Trophoblast cell (in vitro differentiated cells and primary cell): Measurements from ENCODE around the gene ADAMTSL1.

Experiments used
- DNase-seq, 2 donors: peaks; one replicate each; pipeline ENCODE4 v3.0.0-alpha.2; 2016
- H2AFZ ChIP-seq: 2 replicates; pipeline ENCODE4 v1.6.1; 2013; ENCODE audit warnings: low read length, moderate library complexity, mild to moderate bottlenecking; ENCODE audit not compliant: insufficient read depth, poor library complexity
- H2AK5ac ChIP-seq: 2 replicates; pipeline ENCODE4 v1.6.1; 2013; ENCODE audit warnings: mild to moderate bottlenecking, low read length
- H2BK120ac ChIP-seq: 2 replicates; pipeline ENCODE4 v1.6.1; 2013; ENCODE audit warnings: low read length, mild to moderate bottlenecking, moderate library complexity; ENCODE audit not compliant: insufficient read depth, poor library complexity
- H2BK12ac ChIP-seq: 2 replicates; pipeline ENCODE4 v1.6.1; 2013; ENCODE audit warnings: mild to moderate bottlenecking, low read length, moderate library complexity
- H2BK5ac ChIP-seq: 2 replicates; pipeline ENCODE4 v1.6.1; 2013; ENCODE audit warnings: low read length, low read depth, moderate library complexity, mild to moderate bottlenecking; ENCODE audit not compliant: poor library complexity
- H3K14ac ChIP-seq: 2 replicates; pipeline ENCODE4 v1.6.1; 2013; ENCODE audit warnings: mild to moderate bottlenecking, low read length
- H3K18ac ChIP-seq: 2 replicates; pipeline ENCODE4 v1.6.1; 2013; ENCODE audit warnings: mild to moderate bottlenecking, low read length
- H3K23ac ChIP-seq: 2 replicates; pipeline ENCODE4 v1.6.1; 2013; ENCODE audit warnings: low read length
- H3K27ac ChIP-seq: 2 replicates; pipeline ENCODE4 v1.5.1; 2013; ENCODE audit warnings: low read depth, mild to moderate bottlenecking, inconsistent platforms, low read length, moderate library complexity
- H3K27me3 ChIP-seq: 2 replicates; pipeline ENCODE4 v1.6.1; 2013; ENCODE audit warnings: inconsistent platforms, mild to moderate bottlenecking, low read length, moderate library complexity; ENCODE audit not compliant: insufficient read depth
- H3K36me3 ChIP-seq, 2 experiments: 1 replicate in 1 of 2; 2 replicates in 1 of 2; pipeline ENCODE4 v1.6.1; 2013; ENCODE audit warnings: low read length in 2 of 2, mild to moderate bottlenecking in 2 of 2, moderate library complexity in 1 of 2; ENCODE audit not compliant: insufficient read depth in 2 of 2, control insufficient read depth in 1 of 2
- H3K4ac ChIP-seq: 2 replicates; pipeline ENCODE4 v1.6.1; 2013; ENCODE audit warnings: low read depth, mild to moderate bottlenecking, low read length, moderate library complexity
- H3K4me1 ChIP-seq, 2 experiments: 1 replicate in 1 of 2; 2 replicates in 1 of 2; pipeline ENCODE4 v1.6.1; 2013; ENCODE audit warnings: low read length in 2 of 2, mild to moderate bottlenecking in 2 of 2, moderate library complexity in 1 of 2; ENCODE audit not compliant: insufficient read depth in 2 of 2, control insufficient read depth in 1 of 2
- H3K4me2 ChIP-seq: 2 replicates; pipeline ENCODE4 v1.6.1; 2013; ENCODE audit warnings: inconsistent platforms, mild to moderate bottlenecking, low read length, moderate library complexity
- H3K4me3 ChIP-seq: 2 replicates; pipeline ENCODE4 v1.5.1; 2013; ENCODE audit warnings: mild to moderate bottlenecking, low read depth, low read length, inconsistent platforms
- H3K79me1 ChIP-seq: one replicate; pipeline ENCODE4 v1.6.1; 2013; ENCODE audit warnings: low read length
- H3K79me2 ChIP-seq: 2 replicates; pipeline ENCODE4 v1.6.1; 2013; ENCODE audit warnings: low read length, mild to moderate bottlenecking; ENCODE audit not compliant: control insufficient read depth, insufficient read depth, poor library complexity
- H3K9ac ChIP-seq: 2 replicates; pipeline ENCODE4 v1.6.1; 2013; ENCODE audit warnings: mild to moderate bottlenecking, low read length
- H3K9me3 ChIP-seq: 2 replicates; pipeline ENCODE4 v1.6.1; 2013; ENCODE audit warnings: low read depth, mild to moderate bottlenecking, control low read depth, inconsistent platforms, low read length; ENCODE audit not compliant: insufficient read depth
- H4K12ac ChIP-seq: 2 replicates; pipeline ENCODE4 v1.6.1; 2013; ENCODE audit warnings: low read depth, mild to moderate bottlenecking, low read length, moderate library complexity
- H4K8ac ChIP-seq: 2 replicates; pipeline ENCODE4 v1.6.1; 2013; ENCODE audit warnings: low read depth, mild to moderate bottlenecking, low read length, moderate library complexity
- H4K91ac ChIP-seq: one replicate; pipeline ENCODE4 v1.6.1; 2013; ENCODE audit warnings: low read depth, mild to moderate bottlenecking, low read length, moderate library complexity
- WGBS: extraction: QIAGEN DNeasy Blood & Tissue Kit; methylation state at CpG from one replicate; pipeline ENCODE4 v1.1.7; 2013; ENCODE audit warnings: missing lambda C conversion rate; ENCODE audit not compliant: insufficient read length, insufficient coverage; ENCODE audit errors: extremely low coverage; 5-methylcytosine and 5-hydroxymethylcytosine counted together

Gene ADAMTSL1

DNA sequence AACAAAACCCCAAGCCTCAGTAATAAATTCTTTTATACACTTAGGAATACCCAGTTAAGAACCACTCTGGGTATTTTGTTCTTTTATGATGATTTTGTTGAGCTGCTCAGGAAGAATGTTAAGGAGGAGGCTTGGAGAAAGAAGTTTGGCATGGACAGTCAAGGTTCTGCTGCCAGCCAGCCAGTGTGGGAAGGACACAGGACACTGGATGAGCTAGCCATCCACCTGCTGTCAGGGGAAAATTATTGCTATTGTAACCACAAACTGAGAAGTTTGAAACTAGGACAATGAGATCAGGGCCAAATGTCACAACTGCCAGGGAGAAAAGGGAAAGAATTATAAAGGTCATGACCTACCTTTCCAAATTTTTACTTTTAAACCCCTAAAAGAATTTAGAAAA, 25.9 kb upstream of the ADAMTSL1 start:
- Histone ChIP-seq H3K9ac (no peak overlapping the region), H3K4ac (no peak overlapping the region), H2BK5ac (no peak overlapping the region), H3K36me3 (no peaks in the 10 kb centered on the region), H4K8ac (no peak overlapping the region), H4K91ac (no peak overlapping the region), H3K4me1 (no peaks in the 10 kb centered on the region), H3K14ac (no peak overlapping the region), H2AFZ (no peak overlapping the region), H3K23ac (no peak overlapping the region), H3K79me1 (no peaks in the 10 kb centered on the region), H3K27me3 (no peaks in the 10 kb centered on the region), H2BK12ac (no peak overlapping the region), H2BK120ac (no peak overlapping the region), H3K18ac (no peak overlapping the region), H4K12ac (no peak overlapping the region), H3K79me2 (no peaks in the 10 kb centered on the region), H3K4me3 (no peak overlapping the region), H3K4me2 (no peak overlapping the region), H2AK5ac (no peak overlapping the region), H3K27ac (no peak overlapping the region), H3K9me3 (no peaks in the 10 kb centered on the region)
- no peak for DNase-seq

DNA sequence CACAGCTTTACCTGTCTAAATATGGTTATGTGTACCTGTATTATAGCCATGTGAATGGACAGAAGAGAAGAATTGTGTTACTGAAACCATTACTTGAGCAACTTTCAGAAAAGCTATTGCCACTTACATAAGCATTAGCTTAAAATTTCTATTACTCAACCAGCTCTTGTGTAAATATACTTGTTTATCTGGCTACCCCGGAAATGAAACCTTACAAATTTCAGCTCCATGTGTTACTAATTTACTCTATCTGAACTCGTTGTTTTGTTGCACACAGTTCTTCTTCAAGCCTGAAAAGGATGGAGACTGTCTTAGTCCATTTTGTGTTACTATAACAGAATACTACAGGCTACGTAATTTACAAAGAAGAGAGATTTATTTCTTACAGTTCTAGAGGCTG, 22.5 kb upstream of the ADAMTSL1 start:
- Histone ChIP-seq H3K18ac (no peak overlapping the region), H3K27me3 (no peaks in the 10 kb centered on the region), H3K4me2 (no peak overlapping the region), H3K79me2 (no peaks in the 10 kb centered on the region), H3K14ac (no peak overlapping the region), H3K4ac (no peak overlapping the region), H3K9ac (no peak overlapping the region), H3K36me3 (no peaks in the 10 kb centered on the region), H3K27ac (no peak overlapping the region), H3K4me3 (no peak overlapping the region), H2AK5ac (no peak overlapping the region), H4K91ac (no peak overlapping the region), H3K23ac (no peak overlapping the region), H3K9me3 (no peaks in the 10 kb centered on the region), H2AFZ (no peak overlapping the region), H2BK5ac (no peak overlapping the region), H2BK120ac (no peak overlapping the region), H4K12ac (no peak overlapping the region), H2BK12ac (no peak overlapping the region), H4K8ac (no peak overlapping the region), H3K4me1 (no peaks in the 10 kb centered on the region), H3K79me1 (no peaks in the 10 kb centered on the region)
- DNase-seq = no peak
- no CpG with 5 or more reads among the region's 3 CpGs for WGBS

DNA sequence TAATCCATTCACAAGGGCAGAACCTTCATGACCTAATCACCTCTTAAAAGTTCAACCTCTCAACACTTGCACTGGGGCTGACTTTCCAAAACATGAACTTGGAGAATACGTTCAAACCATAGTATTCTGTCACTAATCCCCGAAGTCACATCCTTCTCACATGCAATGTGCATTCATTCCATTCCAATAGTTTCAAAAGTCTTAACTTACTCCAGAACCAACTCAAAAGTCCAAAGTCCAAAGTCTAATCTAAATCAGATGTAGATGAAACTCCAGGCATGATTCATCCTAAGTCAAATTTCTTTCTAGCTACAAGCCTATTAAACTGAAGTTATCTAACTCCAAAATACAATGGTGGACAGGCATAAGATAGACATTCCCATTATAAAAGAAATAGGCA, 21.7 kb upstream of the ADAMTSL1 start:
- Histone ChIP-seq H3K4me1 (no peaks in the 10 kb centered on the region), H2BK12ac (no peak overlapping the region), H4K12ac (no peak overlapping the region), H3K4ac (no peak overlapping the region), H3K9me3 (no peaks in the 10 kb centered on the region), H3K27me3 (no peaks in the 10 kb centered on the region), H3K4me3 (no peak overlapping the region), H3K79me2 (no peaks in the 10 kb centered on the region), H3K9ac (no peak overlapping the region), H2BK5ac (no peak overlapping the region), H4K91ac (no peak overlapping the region), H3K18ac (no peak overlapping the region), H2BK120ac (no peak overlapping the region), H3K23ac (no peak overlapping the region), H3K27ac (no peak overlapping the region), H2AK5ac (no peak overlapping the region), H2AFZ (no peak overlapping the region), H3K14ac (no peak overlapping the region), H4K8ac (no peak overlapping the region), H3K4me2 (no peak overlapping the region), H3K36me3 (no peaks in the 10 kb centered on the region), H3K79me1 (no peaks in the 10 kb centered on the region)
- no peak for DNase-seq
- no CpG with 5 or more reads among the region's 2 CpGs for WGBS

DNA sequence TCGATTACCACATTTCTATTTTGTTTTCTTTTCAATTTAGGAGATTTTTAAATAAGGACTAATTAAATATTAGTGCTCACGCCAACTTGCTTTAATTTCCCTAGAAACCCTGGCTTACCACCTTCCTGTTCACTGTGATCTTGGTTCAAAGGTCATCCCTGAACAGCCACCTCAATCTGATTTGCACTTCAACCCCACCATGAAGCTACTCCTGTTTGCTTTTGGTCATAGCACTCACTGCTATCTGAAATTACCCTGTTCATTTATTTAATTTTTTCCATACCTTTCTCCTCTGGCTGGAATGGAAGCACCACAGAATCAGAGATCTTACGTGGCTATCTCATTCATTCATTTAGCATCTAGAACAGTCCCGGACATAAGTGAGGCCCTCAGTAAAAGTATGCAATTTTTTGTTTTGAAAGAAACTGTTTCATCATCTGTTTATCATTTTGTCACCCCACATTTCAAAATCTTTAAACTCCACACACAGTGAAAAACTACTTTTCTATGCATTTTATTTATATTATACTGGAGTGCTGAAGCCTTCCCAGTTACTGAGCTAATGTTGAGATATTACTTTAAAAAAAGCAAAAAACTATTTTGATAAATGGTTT, 17.2 kb upstream of the ADAMTSL1 start:
- DNase-seq = no peak
- Histone ChIP-seq H3K4me2 (no peak overlapping the region), H3K27me3 (no peaks in the 10 kb centered on the region), H3K9ac (no peak overlapping the region), H4K91ac (no peak overlapping the region), H3K27ac (no peak overlapping the region), H2BK5ac (no peak overlapping the region), H2BK120ac (no peak overlapping the region), H3K4me1 (no peaks in the 10 kb centered on the region), H3K4ac (no peak overlapping the region), H3K9me3 (no peaks in the 10 kb centered on the region), H2BK12ac (no peak overlapping the region), H2AFZ (no peak overlapping the region), H4K12ac (no peak overlapping the region), H4K8ac (no peak overlapping the region), H3K4me3 (no peak overlapping the region), H3K36me3 (no peaks in the 10 kb centered on the region), H3K23ac (no peak overlapping the region), H3K18ac (no peak overlapping the region), H3K79me2 (no peaks in the 10 kb centered on the region), H3K79me1 (no peaks in the 10 kb centered on the region), H2AK5ac (no peak overlapping the region), H3K14ac (no peak overlapping the region)
- WGBS = no CpG with 5 or more reads among the region's 4 CpGs
